A673 (cell line): Measurements from ENCODE around the gene RAPGEF3.

Source experiments
- EZH2 ChIP-seq: fragments of 200-600 bp; sonication (generic); IDR thresholded peaks from 2 replicates; pipeline ENCODE4 v1.6.1; 2017; ENCODE audit warnings: borderline replicate concordance, low read depth, mild to moderate bottlenecking, mixed read lengths, antibody characterized with exemption, low read length; ENCODE audit not compliant: poor library complexity, severe bottlenecking
- TF ChIP-seq, protein P1 (sequence below): fragments of 300-800, 200-600 bp; sonication (generic); conservative IDR thresholded peaks from 2 replicates; pipeline ENCODE4 v1.5.1; 2017; ENCODE audit warnings: low read depth, mild to moderate bottlenecking, antibody characterized with exemption, low read length, moderate library complexity, mixed read lengths

DNA sequence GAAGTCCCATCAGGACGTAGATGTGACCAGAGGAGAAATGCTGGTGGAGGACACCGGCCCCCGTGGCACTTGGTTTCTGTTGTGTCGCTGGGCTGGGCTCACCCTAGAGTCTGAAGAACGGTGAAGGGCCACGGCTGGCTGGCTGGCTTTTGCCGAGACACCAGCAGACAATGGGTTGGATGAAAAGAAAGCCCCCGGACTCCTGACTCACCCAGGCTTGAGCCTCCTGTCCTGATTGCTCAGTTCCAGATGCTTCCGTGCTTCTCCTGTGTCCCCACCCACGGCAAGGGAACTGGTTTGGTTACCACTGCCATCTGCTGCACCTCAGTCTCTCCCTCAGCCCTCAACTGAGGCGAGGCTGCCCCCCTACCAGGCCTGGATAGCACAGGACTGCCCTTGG lies 23.0 kb downstream of the RAPGEF3 start:
- TF ChIP-seq, protein P1, sequence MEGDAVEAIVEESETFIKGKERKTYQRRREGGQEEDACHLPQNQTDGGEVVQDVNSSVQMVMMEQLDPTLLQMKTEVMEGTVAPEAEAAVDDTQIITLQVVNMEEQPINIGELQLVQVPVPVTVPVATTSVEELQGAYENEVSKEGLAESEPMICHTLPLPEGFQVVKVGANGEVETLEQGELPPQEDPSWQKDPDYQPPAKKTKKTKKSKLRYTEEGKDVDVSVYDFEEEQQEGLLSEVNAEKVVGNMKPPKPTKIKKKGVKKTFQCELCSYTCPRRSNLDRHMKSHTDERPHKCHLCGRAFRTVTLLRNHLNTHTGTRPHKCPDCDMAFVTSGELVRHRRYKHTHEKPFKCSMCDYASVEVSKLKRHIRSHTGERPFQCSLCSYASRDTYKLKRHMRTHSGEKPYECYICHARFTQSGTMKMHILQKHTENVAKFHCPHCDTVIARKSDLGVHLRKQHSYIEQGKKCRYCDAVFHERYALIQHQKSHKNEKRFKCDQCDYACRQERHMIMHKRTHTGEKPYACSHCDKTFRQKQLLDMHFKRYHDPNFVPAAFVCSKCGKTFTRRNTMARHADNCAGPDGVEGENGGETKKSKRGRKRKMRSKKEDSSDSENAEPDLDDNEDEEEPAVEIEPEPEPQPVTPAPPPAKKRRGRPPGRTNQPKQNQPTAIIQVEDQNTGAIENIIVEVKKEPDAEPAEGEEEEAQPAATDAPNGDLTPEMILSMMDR, result no peak
- no peak for TF ChIP-seq EZH2
